ENCODE data around the gene SFTPD. TPM values are rescaled to one million over a fixed set of nuclear protein-coding genes. Genes with fewer than 3 reads are reported as not detected.

SFTPD gene
- total RNA-seq, 4 donors from 2014 or later, result 0.58 to 0.97 TPM; not detected in 2

DNA sequence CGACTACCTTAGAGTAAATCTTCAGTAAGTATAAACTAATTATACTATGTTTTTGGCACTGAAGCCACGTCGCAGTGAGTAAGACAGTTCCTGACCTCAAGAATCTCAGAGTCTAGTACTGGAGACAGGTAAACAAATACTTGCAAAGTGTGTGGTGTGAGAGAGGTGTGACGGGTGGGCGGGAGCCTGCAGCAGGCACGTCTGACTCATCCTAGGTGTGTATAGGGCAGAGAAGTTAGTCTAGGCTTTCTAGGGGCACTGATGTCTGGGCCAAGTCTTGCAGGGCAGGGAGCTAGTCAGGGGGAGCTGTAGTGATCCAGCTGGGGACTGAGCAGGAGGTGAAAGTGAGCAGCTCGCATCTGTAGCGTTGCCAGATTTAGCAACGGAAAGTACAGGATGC is 35.9 kb upstream of the SFTPD start:
- intact Hi-C loops (cut with DNase I; ENCODE audit: low total_unique reads), result no loop called here
- Histone ChIP-seq H3K9me3 (peaks cover 0 to under 1% of the 10 kb centered on the region in 2 donors), H3K27me3 (no peaks in the 10 kb centered on the region), H3K27ac (no peak overlapping the region), H3K4me3 (no peak overlapping the region), H3K4me1 (peaks cover 0 to 4% of the 10 kb centered on the region in 2 donors), H3K36me3 (no peaks in the 10 kb centered on the region)
- TF ChIP-seq POLR2A (IDR thresholded peaks at IDR 0.05), result no peak
- TF ChIP-seq CTCF (IDR thresholded peaks at IDR 0.05), result no peak
- no peak for DNase-seq

- DNase-seq, result no peak
- peaks cover 0 to 4% of the 10 kb centered on the region in 2 donors for H3K4me1 ChIP-seq
- intact Hi-C loops (cut with DNase I; ENCODE audit: low total_unique reads), result no loop called here
- H3K9me3 ChIP-seq, result no peaks in the 10 kb centered on the region
- no peaks in the 10 kb centered on the region for H3K27me3 ChIP-seq
- TF ChIP-seq POLR2A (IDR thresholded peaks at IDR 0.05), result no peak
- TF ChIP-seq CTCF (IDR thresholded peaks at IDR 0.05), result no peak
- no peaks in the 10 kb centered on the region for H3K36me3 ChIP-seq
- no peak overlapping the region for H3K27ac ChIP-seq
- no peak overlapping the region for H3K4me3 ChIP-seq
Measured at GRCh38 chr10:79983286-79983909, 34.5 kb upstream of the SFTPD start.

DNA sequence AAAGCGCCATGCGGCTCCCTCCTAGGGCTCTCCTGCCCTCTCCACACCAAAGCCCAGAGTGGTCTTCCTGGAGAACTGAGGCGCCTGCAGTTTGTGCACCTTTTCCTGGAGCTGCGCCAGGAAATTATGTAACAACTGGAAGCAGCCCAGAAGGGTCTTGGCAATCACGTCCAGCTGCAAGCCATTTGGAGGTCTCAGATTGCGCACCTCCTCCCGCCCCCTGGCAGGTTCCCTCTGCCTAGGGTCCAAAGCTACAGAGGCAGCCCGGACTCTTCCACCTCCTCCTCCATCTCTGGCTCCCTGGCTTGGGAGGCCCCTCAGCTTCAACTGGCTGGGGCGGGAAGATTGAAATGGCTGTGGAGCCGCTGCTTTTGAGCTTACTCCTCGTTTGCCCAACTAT is 34.0 kb upstream of the SFTPD start:
- Histone ChIP-seq H3K36me3 (no peaks in the 10 kb centered on the region), H3K27me3 (no peaks in the 10 kb centered on the region), H3K4me1 (peaks cover 0 to 4% of the 10 kb centered on the region in 2 donors), H3K27ac (no peak overlapping the region), H3K9me3 (no peaks in the 10 kb centered on the region), H3K4me3 (no peak overlapping the region)
- intact Hi-C loops (cut with DNase I; ENCODE audit: low total_unique reads), result no loop called here
- no peak for DNase-seq
- no peak for TF ChIP-seq POLR2A (IDR thresholded peaks at IDR 0.05)
- no peak for TF ChIP-seq CTCF (IDR thresholded peaks at IDR 0.05)

- Histone ChIP-seq H3K36me3 (no peaks in the 10 kb centered on the region), H3K4me3 (peak overlapping the region; percentile 47 to 57), H3K27ac (no peak overlapping the region), H3K4me1 (peaks cover 0 to 4% of the 10 kb centered on the region in 2 donors), H3K27me3 (no peaks in the 10 kb centered on the region), H3K9me3 (no peaks in the 10 kb centered on the region)
- DNase-seq, result peak in 1 of 2 donors; percentile 17
- no peak for TF ChIP-seq POLR2A (IDR thresholded peaks at IDR 0.05)
- TF ChIP-seq CTCF (IDR thresholded peaks at IDR 0.05), result no peak
- intact Hi-C loops (cut with DNase I; ENCODE audit: low total_unique reads), result no loop called here
Measured at GRCh38 chr10:79982362-79982800, 33.5 kb upstream of the SFTPD start.

GRCh38 chr10:79981450-79982361 is 32.8 kb upstream of the SFTPD start:
- DNase-seq, result peak; percentile 35 to 38
- Histone ChIP-seq H3K36me3 (no peaks in the 10 kb centered on the region), H3K4me1 (peaks cover 0 to 4% of the 10 kb centered on the region in 2 donors), H3K4me3 (peak overlapping the region; percentile 47 to 57), H3K27ac (peak overlapping the region; percentile 68 to 74), H3K27me3 (no peaks in the 10 kb centered on the region), H3K9me3 (no peaks in the 10 kb centered on the region)
- intact Hi-C loops (cut with DNase I; ENCODE audit: low total_unique reads), result no loop called here
- TF ChIP-seq POLR2A (IDR thresholded peaks at IDR 0.05), result peak; percentile 15 to 30
- peak in 1 of 4 experiments; percentile 18 for TF ChIP-seq CTCF (IDR thresholded peaks at IDR 0.05)
